IMR-90 (cell line): Measurements from ENCODE around the gene KIF1A. TPM values are rescaled to one million over a fixed set of nuclear protein-coding genes. Genes with fewer than 3 reads are reported as not detected.

Source experiments
- ATAC-seq: fragments of 200-7000 bp; cut with Tn5 transposase; 2 replicates; pipeline ENCODE4 v1.9.1; 2020; ENCODE audit warnings: low read depth, mild to moderate bottlenecking, moderate library complexity
- BruUV-seq: library from RNA; stranded (reverse); fragments of 400-500 nt; replicated peaks from 2 replicates; lab custom pipeline; 2021; lab: Mats Ljungman, UMichigan
- CTCF ChIA-PET: fragments of 300-600 bp; formaldehyde crosslinking; extraction: SDS; loops from one replicate; lab custom pipeline; 2021; ENCODE audit warnings: antibody characterized with exemption; lab: Yijun Ruan, JAX
- POLR2A ChIA-PET: fragments of 300-600 bp; sonication (Branson Sonifier 250); formaldehyde crosslinking; loops from one replicate; lab custom pipeline; 2022; ENCODE audit warnings: antibody characterized with exemption; ENCODE audit not compliant: unreplicated experiment; lab: Charles Lee
- DNase-seq: peaks from one replicate; pipeline ENCODE4 v3.0.0; 2013
- H2AFZ ChIP-seq: replicated peaks from 2 replicates; pipeline ENCODE3; 2013; ENCODE audit warnings: low read length, mild to moderate bottlenecking; ENCODE audit not compliant: poor library complexity
- H2AK5ac ChIP-seq: 2 replicates; pipeline ENCODE4 v1.6.1; 2013; ENCODE audit warnings: low read depth, low read length, inconsistent platforms
- H2AK9ac ChIP-seq: replicated peaks from 2 replicates; pipeline ENCODE3; 2013; ENCODE audit warnings: mild to moderate bottlenecking, low read depth, low read length, moderate library complexity; ENCODE audit not compliant: poor library complexity
- H2BK120ac ChIP-seq: 2 replicates; pipeline ENCODE4 v1.6.1; 2013; ENCODE audit warnings: low read depth, low read length, inconsistent platforms
- H2BK15ac ChIP-seq: 3 replicates; pipeline ENCODE4 v1.6.1; 2013; ENCODE audit warnings: low read depth, low read length, inconsistent platforms
- H2BK20ac ChIP-seq: 2 replicates; pipeline ENCODE4 v1.6.1; 2013; ENCODE audit warnings: low read depth, mild to moderate bottlenecking, inconsistent platforms, low read length, moderate library complexity
- H2BK5ac ChIP-seq: 2 replicates; pipeline ENCODE4 v1.6.1; 2013; ENCODE audit warnings: mild to moderate bottlenecking, low read depth, low read length, inconsistent platforms; ENCODE audit not compliant: poor library complexity, severe bottlenecking
- H3K14ac ChIP-seq: replicated peaks from 2 replicates; pipeline ENCODE4 v1.6.1; 2013; ENCODE audit warnings: low read depth, low read length, inconsistent platforms
- H3K18ac ChIP-seq: 2 replicates; pipeline ENCODE4 v1.6.1; 2013; ENCODE audit warnings: low read depth, low read length, control low read depth
- H3K23ac ChIP-seq: 2 replicates; pipeline ENCODE4 v1.6.1; 2013; ENCODE audit warnings: low read depth, low read length, inconsistent platforms
- H3K27ac ChIP-seq: 2 replicates; pipeline ENCODE4 v1.5.1; 2013; ENCODE audit warnings: mild to moderate bottlenecking, control low read depth, low read length; ENCODE audit not compliant: insufficient read depth
- H3K27me3 ChIP-seq: 2 replicates; pipeline ENCODE4 v1.6.1; 2013; ENCODE audit warnings: low read length; ENCODE audit not compliant: control insufficient read depth, insufficient read depth
- H3K36me3 ChIP-seq: 2 replicates; pipeline ENCODE4 v1.6.1; 2013; ENCODE audit warnings: low read length, mixed read lengths; ENCODE audit not compliant: control insufficient read depth, insufficient read depth
- H3K4ac ChIP-seq: 2 replicates; pipeline ENCODE4 v1.6.1; 2013; ENCODE audit warnings: low read depth, low read length, inconsistent platforms
- H3K4me1 ChIP-seq: 2 replicates; pipeline ENCODE4 v1.6.1; 2013; ENCODE audit warnings: low read length, mixed read lengths; ENCODE audit not compliant: control insufficient read depth, insufficient read depth
- H3K4me2 ChIP-seq: 2 replicates; pipeline ENCODE4 v1.6.1; 2013; ENCODE audit warnings: low read depth, mild to moderate bottlenecking, control low read depth, low read length, moderate library complexity
- H3K4me3 ChIP-seq: 2 replicates; pipeline ENCODE4 v1.5.1; 2013; ENCODE audit warnings: low read depth, mild to moderate bottlenecking, control low read depth, low read length, moderate library complexity; ENCODE audit not compliant: insufficient read depth
- H3K56ac ChIP-seq: 2 replicates; pipeline ENCODE4 v1.6.1; 2013; ENCODE audit warnings: low read length, inconsistent platforms; ENCODE audit not compliant: insufficient read depth; ENCODE audit errors: extremely low read depth
- H3K79me1 ChIP-seq, 2 experiments: 2 replicates each; pipeline ENCODE4 v1.6.1; 2013; ENCODE audit warnings: low read length in 2 of 2, inconsistent platforms in 1 of 2, low read depth in 1 of 2
- H3K9ac ChIP-seq: 2 replicates; pipeline ENCODE4 v1.6.1; 2013; ENCODE audit warnings: low read depth, low read length, control low read depth
- H3K9me1 ChIP-seq: 2 replicates; pipeline ENCODE4 v1.6.1; 2013; ENCODE audit warnings: low read length, inconsistent platforms; ENCODE audit not compliant: insufficient read depth
- H3K9me3 ChIP-seq: 2 replicates; pipeline ENCODE4 v1.6.1; 2013; ENCODE audit warnings: low read length; ENCODE audit not compliant: control insufficient read depth, insufficient read depth
- H4K20me1 ChIP-seq: 2 replicates; pipeline ENCODE4 v1.6.1; 2013; ENCODE audit warnings: low read length, inconsistent platforms; ENCODE audit not compliant: insufficient read depth
- H4K5ac ChIP-seq: 2 replicates; pipeline ENCODE4 v1.6.1; 2013; ENCODE audit warnings: mild to moderate bottlenecking, low read depth, low read length, control low read depth
- H4K8ac ChIP-seq, 2 experiments: 2 replicates each; pipeline ENCODE4 v1.6.1; 2013; ENCODE audit warnings: low read depth in 2 of 2, low read length in 2 of 2, control low read depth in 1 of 2, inconsistent platforms in 1 of 2
- H4K91ac ChIP-seq: 2 replicates; pipeline ENCODE4 v1.6.1; 2013; ENCODE audit warnings: low read depth, low read length, inconsistent platforms; ENCODE audit not compliant: insufficient read depth
- CEBPB ChIP-seq: IDR thresholded peaks from 2 replicates; pipeline ENCODE4 v1.6.1; 2012; ENCODE audit warnings: low read depth, low read length, improper control_type of control experiment
- CHD1 ChIP-seq: IDR thresholded peaks from 2 replicates; pipeline ENCODE4 v1.6.1; 2012; ENCODE audit warnings: low read depth, low read length, improper control_type of control experiment
- CTCF ChIP-seq: conservative IDR thresholded peaks from 2 replicates; pipeline ENCODE4 v1.5.1; 2012; ENCODE audit warnings: mild to moderate bottlenecking, low read depth, low read length, improper control_type of control experiment
- ELK1 ChIP-seq: fragments of 150-350 bp; IDR thresholded peaks from 2 replicates; pipeline ENCODE4 v1.6.1; 2016; ENCODE audit warnings: low read depth, mild to moderate bottlenecking, low read length, moderate library complexity, borderline replicate concordance
- FOS ChIP-seq: fragments of 150-350 bp; IDR thresholded peaks from 2 replicates; pipeline ENCODE4 v1.6.1; 2016; ENCODE audit warnings: low read depth, low read length
- MAFK ChIP-seq: IDR thresholded peaks from 2 replicates; pipeline ENCODE4 v1.6.1; 2012; ENCODE audit warnings: low read depth, low read length, improper control_type of control experiment
- MAZ ChIP-seq: IDR thresholded peaks from 2 replicates; pipeline ENCODE4 v1.6.1; 2012; ENCODE audit warnings: low read depth, mild to moderate bottlenecking, low read length, improper control_type of control experiment, moderate library complexity, borderline replicate concordance
- MXI1 ChIP-seq: IDR thresholded peaks from 2 replicates; pipeline ENCODE4 v1.6.1; 2012; ENCODE audit warnings: low read depth, mild to moderate bottlenecking, low read length, moderate library complexity, borderline replicate concordance
- NFE2L2 ChIP-seq: fragments of 150-350 bp; IDR thresholded peaks from 2 replicates; pipeline ENCODE4 v1.6.1; 2016; ENCODE audit warnings: low read depth, mild to moderate bottlenecking, low read length
- POLR2A ChIP-seq: IDR thresholded peaks from 2 replicates; pipeline ENCODE4 v1.6.1; 2012; ENCODE audit warnings: mild to moderate bottlenecking, low read depth, low read length
- RAD21 ChIP-seq: IDR thresholded peaks from 2 replicates; pipeline ENCODE4 v1.6.1; 2012; ENCODE audit warnings: low read length, improper control_type of control experiment
- RCOR1 ChIP-seq: IDR thresholded peaks from 2 replicates; pipeline ENCODE4 v1.6.1; 2012; ENCODE audit warnings: mild to moderate bottlenecking, low read length, improper control_type of control experiment; ENCODE audit not compliant: insufficient replicate concordance
- RFX5 ChIP-seq: IDR thresholded peaks from 2 replicates; pipeline ENCODE4 v1.8.0; 2012; ENCODE audit warnings: low read depth, mild to moderate bottlenecking, low read length, moderate library complexity
- USF2 ChIP-seq: fragments of 150-350 bp; IDR thresholded peaks from 2 replicates; pipeline ENCODE4 v1.6.1; 2017; ENCODE audit warnings: mild to moderate bottlenecking, antibody characterized with exemption, low read length, low read depth
- WGBS, 2 experiments: methylation state at CpG; one replicate each; pipeline versions ENCODE4 v1.1.5 to v1.1.7; 2013; ENCODE audit warnings: missing lambda C conversion rate in 2 of 2; ENCODE audit not compliant: insufficient read length in 1 of 2; ENCODE audit errors: extremely low coverage in 2 of 2; 5-methylcytosine and 5-hydroxymethylcytosine counted together
- dilution Hi-C: fragments of 300-500 bp; cut with HindIII; formaldehyde crosslinking; loops from one replicate; pipeline ENCODE4 v1.14.3; 2018; ENCODE audit warnings: low sequenced_read_pairs; ENCODE audit not compliant: unreplicated experiment
- in situ Hi-C: fragments of 300-500 bp; cut with MboI; formaldehyde crosslinking; loops from 3 replicates; pipeline ENCODE4 v1.14.3; 2019; ENCODE audit warnings: low sequenced_read_pairs, inconsistent platforms, mixed read lengths
- intact Hi-C: fragments of 100-400 bp; cut with micrococcal nuclease; formaldehyde crosslinking; loops from 2 replicates; pipeline ENCODE4 v1.10.0; 2022
- polyA plus RNA-seq, 3 experiments: library from polyadenylated mRNA; depleted of rRNA; stranded (reverse); fragments of >200 nt; gene quantifications; 2 replicates each; pipeline ENCODE4 v1.2.3, GENCODE V29; 2012; ENCODE audit warnings: low replicate concordance in 1 of 3
- total RNA-seq: library from RNA; depleted of rRNA; stranded (reverse); fragments of >200 nt; gene quantifications from 2 replicates; pipeline ENCODE4 v1.2.3, GENCODE V29; 2012

KIF1A gene
- total and polyA plus RNA-seq, 2 of the 4 experiments (the other 2 are of a cell fraction): under 0.01 TPM; not detected in 1

- Histone ChIP-seq H3K9me1 (no peaks in the 10 kb centered on the region), H3K4me3 (no peak overlapping the region), H2BK5ac (no peak overlapping the region), H4K20me1 (no peaks in the 10 kb centered on the region), H3K4ac (no peak overlapping the region), H3K27me3 (peaks cover 22% of the 10 kb centered on the region; the same call in 1 of the 2 replicates), H2AK9ac (no peak overlapping the region), H4K91ac (no peak overlapping the region), H3K18ac (no peak overlapping the region), H2BK15ac (no peak overlapping the region), H4K8ac (no peak overlapping the region), H3K36me3 (no peaks in the 10 kb centered on the region), H2AK5ac (no peak overlapping the region), H3K4me2 (no peak overlapping the region), H2BK120ac (no peak overlapping the region), H2AFZ (no peak overlapping the region), H3K23ac (no peak overlapping the region), H3K9me3 (no peaks in the 10 kb centered on the region), H2BK20ac (no peak overlapping the region), H3K27ac (no peak overlapping the region), H4K5ac (no peak overlapping the region), H3K14ac (no peak overlapping the region), H3K9ac (no peak overlapping the region), H3K56ac (no peak overlapping the region), H3K4me1 (no peaks in the 10 kb centered on the region), H3K79me1 (no peaks in the 10 kb centered on the region)
- intact Hi-C loops (no loop called here), in situ Hi-C loops (no loop called here), dilution Hi-C loops (no loop called here)
- WGBS, 2 experiments: 70% methylated on average over 2 of the region's 16 CpGs; no CpG with 5 or more reads in 1 of the 2 experiments
- no peak for ATAC-seq
- ChIA-PET POLR2A (no interaction called here), CTCF (no interaction called here)
- no peak for TF ChIP-seq FOS
- no peak for TF ChIP-seq MAFK
- TF ChIP-seq CEBPB: no peak
- no peak for TF ChIP-seq CTCF
- TF ChIP-seq RCOR1: no peak
- no peak for TF ChIP-seq POLR2A
- no peak for TF ChIP-seq RAD21
- TF ChIP-seq MXI1: no peak
- TF ChIP-seq CHD1: no peak
- TF ChIP-seq RFX5: no peak
- no peak for TF ChIP-seq USF2
- no peak for TF ChIP-seq NFE2L2
- no peak for TF ChIP-seq MAZ
- no peak for TF ChIP-seq ELK1
- BruUV-seq: no TSS peak
- DNase-seq: no peak
Measured at GRCh38 chr2:240722376-240722775, 97.6 kb downstream of the KIF1A start.
